Activated naive CD4-positive, alpha-beta T cell treated with anti-CD3 and anti-CD28 coated beads, Interleukin-2, amount 50 U/mL, for 72 hours (primary cell): Measurements from ENCODE around the gene SLN. TPM values are rescaled to one million over a fixed set of nuclear protein-coding genes. Genes with fewer than 3 reads are reported as not detected.
"Not testable (repeated sequence)": the region's sequence is repeated elsewhere in the genome, so short reads cannot be mapped to it uniquely, and the experiment has no call there.

Experiments used
- ATAC-seq, 2 donors: fragments of 150-1000 bp; cut with Tn5 transposase; 2 replicates each; pipeline ENCODE4 v1.10.0; 2021; ENCODE audit warnings: mild to moderate bottlenecking in 2 of 2, moderate library complexity in 2 of 2
- DNase-seq, 2 donors: peaks; one replicate each; pipeline ENCODE4 v3.0.0; 2021 to 2022; ENCODE audit warnings: low spot score in 2 of 2
- H3K27ac Mint-ChIP-seq, 2 donors: one replicate each; pipeline ENCODE4 v1.8.0; 2022; ENCODE audit warnings: mild to moderate bottlenecking in 2 of 2, mixed read lengths in 2 of 2
- H3K36me3 Mint-ChIP-seq, 2 donors: one replicate each; pipeline ENCODE4 v1.8.0; 2022; ENCODE audit warnings: mixed read lengths in 2 of 2
- H3K9me3 Mint-ChIP-seq, 2 donors: one replicate each; pipeline ENCODE4 v1.8.0; 2022; ENCODE audit warnings: mixed read lengths in 2 of 2
- total RNA-seq, 2 donors: library from RNA; stranded (reverse); gene quantifications; one replicate each; pipeline ENCODE4 v1.2.3, GENCODE V29; 2022

The SLN gene
- not detected for total RNA-seq

GRCh38 chr11:107711861-107712755, at the start of gene SLN:
TSS of gene SLN (minus strand) at chr11:107712056.
- Mint-ChIP-seq H3K27ac (no peak within 1 kb of the TSS), H3K9me3 (no peaks in the 10 kb centered on the region), H3K36me3 (no peaks in the 10 kb centered on the region)
- ATAC-seq (no peak), DNase-seq (no peak)

- not testable (repeated sequence) for DNase-seq, H3K9me3 Mint-ChIP-seq, ATAC-seq, H3K36me3 Mint-ChIP-seq, H3K27ac Mint-ChIP-seq
Measured at GRCh38 chr11:107758719-107759355, 47.0 kb upstream of the SLN start.

GRCh38 chr11:107757661-107758060, 45.8 kb upstream of the SLN start:
- DNase-seq (no peak), ATAC-seq (no peak)
- H3K27ac Mint-ChIP-seq = no peak overlapping the region
- no peaks in the 10 kb centered on the region for H3K9me3 Mint-ChIP-seq
- no peaks in the 10 kb centered on the region for H3K36me3 Mint-ChIP-seq

GRCh38 chr11:107756553-107756952, 44.7 kb upstream of the SLN start:
- ATAC-seq (no peak), DNase-seq (no peak)
- Mint-ChIP-seq H3K9me3 (no peaks in the 10 kb centered on the region), H3K36me3 (no peaks in the 10 kb centered on the region), H3K27ac (no peak overlapping the region)

- Mint-ChIP-seq H3K9me3 (no peaks in the 10 kb centered on the region), H3K36me3 (no peaks in the 10 kb centered on the region)
Measured at GRCh38 chr11:107752949-107753822, 41.3 kb upstream of the SLN start.

GRCh38 chr11:107752508-107752907, 40.7 kb upstream of the SLN start:
- Mint-ChIP-seq H3K27ac (no peak overlapping the region), H3K36me3 (no peaks in the 10 kb centered on the region), H3K9me3 (no peaks in the 10 kb centered on the region)
- ATAC-seq = no peak
- no peak for DNase-seq

More at GRCh38 chr11:107752949-107753822, 41.3 kb upstream of the SLN start:
- ATAC-seq (no peak), DNase-seq (no peak)
- H3K27ac Mint-ChIP-seq = no peak overlapping the region

GRCh38 chr11:107751082-107751481, 39.2 kb upstream of the SLN start:
- DNase-seq (no peak), ATAC-seq (no peak)
- no peak overlapping the region for H3K27ac Mint-ChIP-seq
- no peaks in the 10 kb centered on the region for H3K9me3 Mint-ChIP-seq
- H3K36me3 Mint-ChIP-seq = no peaks in the 10 kb centered on the region

GRCh38 chr11:107750313-107750712, 38.5 kb upstream of the SLN start:
- H3K27ac Mint-ChIP-seq = no peak overlapping the region
- DNase-seq (no peak), ATAC-seq (no peak)
- H3K36me3 Mint-ChIP-seq = no peaks in the 10 kb centered on the region
- no peaks in the 10 kb centered on the region for H3K9me3 Mint-ChIP-seq

- ATAC-seq (no peak), DNase-seq (no peak)
- no peaks in the 10 kb centered on the region for H3K36me3 Mint-ChIP-seq
- H3K9me3 Mint-ChIP-seq = no peaks in the 10 kb centered on the region
- no peak overlapping the region for H3K27ac Mint-ChIP-seq
Measured at GRCh38 chr11:107747622-107748021, 35.8 kb upstream of the SLN start.

- ATAC-seq = no peak
- H3K27ac Mint-ChIP-seq = no peak overlapping the region
- no peaks in the 10 kb centered on the region for H3K9me3 Mint-ChIP-seq
- H3K36me3 Mint-ChIP-seq = no peaks in the 10 kb centered on the region
- no peak for DNase-seq
Measured at GRCh38 chr11:107744736-107745135, 32.9 kb upstream of the SLN start.

- Mint-ChIP-seq H3K9me3 (no peaks in the 10 kb centered on the region), H3K36me3 (peaks cover 0 to 4% of the 10 kb centered on the region in 2 donors), H3K27ac (no peak overlapping the region)
- DNase-seq (no peak), ATAC-seq (no peak)
Measured at GRCh38 chr11:107743191-107743590, 31.3 kb upstream of the SLN start.

- DNase-seq = peak in 1 of 2 donors; percentile 7
- peaks cover 0 to 4% of the 10 kb centered on the region in 2 donors for H3K36me3 Mint-ChIP-seq
- ATAC-seq = peak; percentile 29 to 59
- no peaks in the 10 kb centered on the region for H3K9me3 Mint-ChIP-seq
- no peak overlapping the region for H3K27ac Mint-ChIP-seq
Measured at GRCh38 chr11:107741044-107741823, 29.4 kb upstream of the SLN start.

GRCh38 chr11:107740271-107740670, 28.4 kb upstream of the SLN start:
- peaks cover 0 to 4% of the 10 kb centered on the region in 2 donors for H3K36me3 Mint-ChIP-seq
- ATAC-seq = no peak
- no peak overlapping the region for H3K27ac Mint-ChIP-seq
- no peaks in the 10 kb centered on the region for H3K9me3 Mint-ChIP-seq
- DNase-seq = no peak

- DNase-seq = no peak
- no peak overlapping the region for H3K27ac Mint-ChIP-seq
- no peaks in the 10 kb centered on the region for H3K9me3 Mint-ChIP-seq
- ATAC-seq = no peak
- H3K36me3 Mint-ChIP-seq = peaks cover 0 to 4% of the 10 kb centered on the region in 2 donors
Measured at GRCh38 chr11:107736546-107736945, 24.7 kb upstream of the SLN start.

- ATAC-seq = no peak
- H3K27ac Mint-ChIP-seq = no peak overlapping the region
- H3K36me3 Mint-ChIP-seq = no peaks in the 10 kb centered on the region
- no peak for DNase-seq
- H3K9me3 Mint-ChIP-seq = no peaks in the 10 kb centered on the region
Measured at GRCh38 chr11:107733518-107733917, 21.7 kb upstream of the SLN start.

GRCh38 chr11:107732689-107733051, 20.8 kb upstream of the SLN start:
- no peak for ATAC-seq
- no peaks in the 10 kb centered on the region for H3K9me3 Mint-ChIP-seq
- no peaks in the 10 kb centered on the region for H3K36me3 Mint-ChIP-seq
- DNase-seq = no peak
- no peak overlapping the region for H3K27ac Mint-ChIP-seq
